Left kidney (tissue), 8 donors: ENCODE measurements around the gene MEGF9. TPM values are rescaled to one million over a fixed set of nuclear protein-coding genes. Genes with fewer than 3 reads are reported as not detected.
"Not testable (repeated sequence)": the region's sequence is repeated elsewhere in the genome, so short reads cannot be mapped to it uniquely, and the experiment has no call there.

Experiments used
- DNase-seq: peaks from one replicate; pipeline ENCODE4 v3.0.0-alpha.2; 2013
- long read RNA-seq, 8 donors: transcript quantifications; one replicate each; lab custom pipeline, GENCODE V29; 2026
- polyA plus RNA-seq: library from polyadenylated mRNA; unstranded; fragments of 120-200 nt; gene quantifications from one replicate; pipeline ENCODE4 v1.2.1, GENCODE V29; 2013; ENCODE audit not compliant: insufficient read length

The MEGF9 gene
- 19.4 TPM for polyA plus RNA-seq
- long read RNA-seq, donor 1, full-length matches to known transcripts = 4 of 4 reads
- long read RNA-seq, donor 1, partial matches to known transcripts = 0 of 4 reads
- long read RNA-seq, donor 1, other reads (novel, unspliced or antisense) = 0 of 4 reads
- long read RNA-seq, donor 2, full-length matches to known transcripts = 4 of 4 reads
- long read RNA-seq, donor 2, partial matches to known transcripts = 0 of 4 reads
- long read RNA-seq, donor 2, other reads (novel, unspliced or antisense) = 0 of 4 reads
- long read RNA-seq, donor 3, full-length matches to known transcripts = 2 of 2 reads
- long read RNA-seq, donor 3, partial matches to known transcripts = 0 of 2 reads
- long read RNA-seq, donor 3, other reads (novel, unspliced or antisense) = 0 of 2 reads
- long read RNA-seq, donor 4, full-length matches to known transcripts = 1 of 1 reads
- long read RNA-seq, donor 4, partial matches to known transcripts = 0 of 1 reads
- long read RNA-seq, donor 4, other reads (novel, unspliced or antisense) = 0 of 1 reads
- long read RNA-seq, donor 5, full-length matches to known transcripts = 4 of 4 reads
- long read RNA-seq, donor 5, partial matches to known transcripts = 0 of 4 reads
- long read RNA-seq, donor 5, other reads (novel, unspliced or antisense) = 0 of 4 reads
- long read RNA-seq, donor 6, full-length matches to known transcripts = 4 of 4 reads
- long read RNA-seq, donor 6, partial matches to known transcripts = 0 of 4 reads
- long read RNA-seq, donor 6, other reads (novel, unspliced or antisense) = 0 of 4 reads
- long read RNA-seq, donor 7, full-length matches to known transcripts = 6 of 6 reads
- long read RNA-seq, donor 7, partial matches to known transcripts = 0 of 6 reads
- long read RNA-seq, donor 7, other reads (novel, unspliced or antisense) = 0 of 6 reads
- long read RNA-seq, donor 8, full-length matches to known transcripts = 3 of 3 reads
- long read RNA-seq, donor 8, partial matches to known transcripts = 0 of 3 reads
- long read RNA-seq, donor 8, other reads (novel, unspliced or antisense) = 0 of 3 reads

DNA sequence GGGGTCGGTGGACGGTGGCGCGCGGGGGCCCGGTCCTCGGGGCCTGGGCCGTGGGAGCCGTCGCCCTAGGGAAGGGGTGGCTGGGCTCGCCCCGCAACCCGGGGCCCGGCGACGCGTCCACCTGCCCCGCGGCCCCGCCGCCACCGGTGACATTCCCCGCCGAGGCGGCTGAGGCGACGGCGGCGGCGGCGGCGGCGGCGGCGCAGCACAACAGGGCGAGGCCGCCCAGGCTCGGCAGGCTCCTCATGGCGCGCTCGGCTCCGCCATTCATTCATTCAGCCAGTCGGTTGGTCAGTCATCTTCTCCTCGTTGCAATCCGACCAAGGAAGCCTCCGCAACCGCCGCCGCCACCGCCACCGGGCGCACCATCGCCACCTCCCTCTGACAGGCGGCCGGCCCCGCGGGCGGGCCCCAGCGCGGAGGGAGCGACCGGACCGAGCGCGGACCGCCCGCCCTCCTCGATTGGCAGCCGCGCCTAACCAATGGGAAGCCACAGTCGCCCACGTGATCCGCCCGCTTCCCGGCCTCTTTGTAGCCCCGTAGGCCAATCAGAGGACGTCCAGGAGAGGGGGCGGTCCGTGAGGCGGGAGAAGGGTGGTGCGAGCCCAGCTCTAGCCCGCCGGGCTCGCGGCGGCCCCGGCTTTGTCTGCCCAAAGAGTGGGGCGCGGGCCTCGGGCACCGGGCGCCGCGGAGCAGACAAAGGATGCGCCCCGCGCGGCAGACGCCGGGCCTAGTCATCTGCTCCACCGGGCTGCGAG, at the start of gene MEGF9:
TSS of gene MEGF9 (minus strand) at position 383 of the 758 bp plus-strand sequence. CDS start at position 271, 112 bp downstream.
- peak; percentile 97 for DNase-seq

DNA sequence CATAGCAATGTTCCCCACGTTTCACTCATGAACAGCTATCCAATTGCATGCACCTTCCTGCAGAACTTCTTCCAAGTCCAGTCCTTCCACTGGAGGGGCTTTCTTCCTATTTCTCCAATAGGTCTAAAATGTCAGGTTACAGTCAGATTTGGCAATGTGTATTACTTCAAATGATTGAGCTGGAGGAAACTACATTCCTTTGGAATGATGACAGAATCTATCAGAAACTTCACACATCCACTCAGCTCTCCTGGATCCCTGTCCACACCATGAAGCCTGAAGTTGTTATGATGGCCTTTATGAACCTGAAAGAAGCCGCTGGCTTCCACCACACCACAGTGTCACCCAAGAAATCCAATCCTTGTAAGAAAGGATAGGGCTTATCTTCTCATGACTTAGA, 46.7 kb upstream of the MEGF9 start:
- no peak for DNase-seq

DNA sequence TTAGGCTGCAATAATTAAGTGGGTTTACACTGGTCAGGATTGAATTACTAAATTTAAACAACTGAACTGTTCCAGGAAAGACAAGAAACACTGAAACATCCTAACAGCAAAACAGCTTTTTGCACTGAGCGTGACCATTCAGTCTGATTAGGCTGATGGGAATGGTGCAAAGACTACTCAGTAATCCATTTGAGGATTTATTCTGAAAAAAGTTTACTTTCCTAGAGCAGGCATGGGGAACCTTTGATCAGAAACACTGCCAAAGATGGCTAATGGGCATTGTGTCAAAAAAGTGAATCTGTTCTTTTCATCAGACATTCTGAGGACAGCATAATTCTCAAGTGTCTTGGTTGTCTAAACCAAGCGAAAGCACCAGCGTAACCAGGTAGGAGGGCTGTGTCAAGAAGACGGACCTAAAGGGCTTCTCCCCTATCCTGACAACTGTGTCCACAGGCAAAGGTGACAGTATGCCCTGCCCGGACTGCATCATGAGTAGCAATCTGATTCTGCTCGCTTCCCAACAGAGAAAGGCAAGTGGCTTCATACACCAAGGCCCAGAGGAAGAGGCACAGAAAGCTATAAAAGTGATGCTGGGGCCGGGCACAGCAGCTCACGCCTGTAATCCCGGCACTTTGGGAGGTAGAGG, 45.6 kb upstream of the MEGF9 start:
- no peak for DNase-seq

DNA sequence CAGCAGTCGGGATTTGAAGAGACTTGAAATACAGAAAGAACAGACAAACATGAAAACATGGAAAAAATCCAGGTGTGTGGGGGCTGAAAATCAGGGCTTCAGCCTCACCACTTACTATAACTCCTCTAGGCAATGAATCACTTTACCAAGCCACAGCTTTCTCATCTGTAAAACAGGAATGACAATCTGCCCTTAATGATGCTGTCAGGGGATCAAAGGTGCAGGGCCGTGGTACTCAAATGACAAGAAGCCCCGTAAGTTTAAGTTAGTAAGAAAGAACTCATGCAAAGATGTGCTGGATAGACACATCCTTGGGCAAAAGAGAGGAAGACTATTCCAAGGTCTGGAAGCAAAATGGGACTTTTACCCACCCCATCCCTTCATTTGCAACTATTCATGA, 44.3 kb upstream of the MEGF9 start:
- DNase-seq = no peak

DNA sequence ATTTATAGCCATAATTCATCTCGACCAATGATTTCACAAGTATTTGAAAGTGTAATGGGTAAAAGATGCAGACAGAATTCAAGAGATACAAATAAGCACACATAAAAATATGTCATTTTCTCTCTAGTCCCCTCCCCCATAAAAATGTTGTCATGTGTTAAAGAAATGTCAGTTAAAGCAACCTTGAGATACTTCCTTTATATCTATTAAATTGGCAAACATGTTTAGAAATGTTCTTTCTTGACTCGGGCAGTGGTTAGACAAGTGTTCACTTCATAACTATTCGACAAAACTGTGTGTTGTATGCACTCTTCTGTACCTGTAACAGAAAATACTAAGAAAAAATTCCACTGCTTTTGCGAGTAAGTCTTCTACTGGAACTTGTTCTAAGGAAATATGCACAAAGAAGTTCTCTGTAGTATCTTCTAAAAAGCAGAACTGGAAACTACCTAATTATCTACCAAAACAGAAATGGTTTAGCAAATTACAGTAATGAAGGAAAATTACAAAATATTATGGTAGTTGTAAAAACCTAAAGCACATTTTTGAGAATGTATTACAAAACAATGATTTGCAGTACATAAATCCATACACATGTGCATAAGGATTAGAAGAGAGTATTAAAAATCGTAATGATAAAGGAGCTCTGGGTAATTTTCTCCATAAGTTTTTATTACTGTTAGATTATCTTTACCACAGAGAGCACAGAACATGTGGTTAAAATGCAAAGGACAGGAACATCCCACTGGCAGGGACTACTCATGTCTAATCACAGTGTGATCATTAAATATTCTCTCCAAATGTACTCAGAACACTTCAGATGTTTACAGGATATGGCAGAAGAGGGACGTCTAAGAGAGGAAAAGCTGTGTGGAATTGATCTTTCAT, 43.0 kb upstream of the MEGF9 start:
- DNase-seq = no peak

DNA sequence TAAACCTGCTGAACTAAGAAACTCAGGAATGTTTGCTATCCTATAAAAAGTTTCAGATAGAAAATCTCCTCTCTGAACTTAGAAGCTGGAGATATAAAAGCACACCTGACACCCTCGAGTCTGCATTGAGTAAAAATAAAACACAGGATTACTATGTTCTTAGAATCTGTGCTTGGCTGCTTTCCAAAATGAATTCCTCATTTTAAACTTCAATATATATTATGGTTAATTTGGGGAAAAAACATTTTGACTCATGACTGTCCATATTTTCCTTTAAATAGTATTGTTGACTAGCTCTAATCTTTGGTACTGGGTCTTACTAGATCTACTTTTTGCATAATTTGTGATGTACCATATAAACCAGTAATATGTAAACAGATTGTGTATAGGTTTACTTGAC, 42.3 kb upstream of the MEGF9 start:
- DNase-seq = no peak

DNA sequence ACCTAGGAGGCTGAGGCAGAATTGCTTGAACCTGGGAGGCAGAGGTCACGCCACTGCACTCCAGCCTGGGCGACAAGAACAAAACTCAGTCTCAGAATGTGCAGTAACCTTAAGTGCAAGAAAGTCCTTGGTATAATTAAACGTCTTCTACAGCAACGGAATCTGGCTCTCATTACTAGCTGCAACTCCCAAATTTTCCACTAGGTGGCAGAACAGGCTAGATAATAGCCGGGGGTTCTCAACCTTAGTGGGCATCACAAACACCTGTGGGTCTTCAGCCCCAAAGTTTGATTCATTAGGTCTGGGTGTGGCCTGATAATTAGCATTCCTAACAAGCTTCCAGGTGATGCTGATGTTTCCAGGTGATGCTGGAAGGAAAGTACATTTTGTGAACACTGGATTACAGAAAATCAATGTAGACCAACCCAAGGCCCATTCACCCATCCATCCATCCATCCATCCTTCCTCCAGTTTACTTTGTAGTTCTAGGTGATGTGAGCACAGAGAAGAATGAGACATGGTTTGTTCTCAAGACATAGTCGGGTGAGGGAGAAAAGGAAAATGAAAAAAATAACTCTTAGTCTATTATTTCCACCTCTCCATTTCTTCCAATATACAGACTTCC, 41.7 kb upstream of the MEGF9 start:
- DNase-seq = peak; percentile 72

DNA sequence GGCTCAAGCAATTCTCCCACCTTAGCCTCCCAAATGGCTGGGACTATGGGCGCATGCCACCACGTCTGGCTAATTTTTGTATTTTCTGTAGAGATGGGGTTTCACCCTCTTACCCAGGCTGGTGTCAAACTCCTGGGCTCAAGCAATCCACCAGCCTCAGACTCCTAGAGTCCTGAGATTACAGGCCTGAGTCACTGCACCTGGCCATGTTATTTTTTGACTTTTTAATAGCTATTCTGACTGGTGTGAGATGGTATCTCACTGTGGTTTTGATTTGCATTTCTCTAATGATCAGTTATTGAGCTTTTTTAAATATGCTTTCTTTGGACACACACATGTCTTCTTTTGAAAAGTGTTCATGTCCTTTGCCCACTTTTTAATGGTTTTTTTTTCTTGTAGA, 40.8 kb upstream of the MEGF9 start:
- no peak for DNase-seq

DNA sequence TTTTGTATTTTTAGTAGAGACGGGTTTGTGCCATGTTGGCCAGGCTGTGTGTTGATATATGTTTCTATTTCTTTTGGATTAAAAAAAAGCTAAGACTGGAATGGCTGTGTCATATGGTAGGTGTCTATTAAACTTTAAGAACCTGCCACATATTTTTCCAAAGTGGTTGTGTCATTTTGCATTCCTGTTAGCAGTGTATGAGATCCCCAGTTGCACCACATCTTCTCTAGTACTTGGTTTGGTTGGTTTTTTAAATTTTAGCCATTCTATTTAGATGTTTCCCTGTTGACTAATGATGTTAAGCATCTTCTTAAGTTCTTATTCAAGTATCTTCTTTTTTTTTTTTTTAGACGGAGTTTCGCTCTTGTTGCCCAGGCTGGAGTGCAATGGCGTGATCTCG, 36.2 kb upstream of the MEGF9 start:
- DNase-seq = no peak

DNA sequence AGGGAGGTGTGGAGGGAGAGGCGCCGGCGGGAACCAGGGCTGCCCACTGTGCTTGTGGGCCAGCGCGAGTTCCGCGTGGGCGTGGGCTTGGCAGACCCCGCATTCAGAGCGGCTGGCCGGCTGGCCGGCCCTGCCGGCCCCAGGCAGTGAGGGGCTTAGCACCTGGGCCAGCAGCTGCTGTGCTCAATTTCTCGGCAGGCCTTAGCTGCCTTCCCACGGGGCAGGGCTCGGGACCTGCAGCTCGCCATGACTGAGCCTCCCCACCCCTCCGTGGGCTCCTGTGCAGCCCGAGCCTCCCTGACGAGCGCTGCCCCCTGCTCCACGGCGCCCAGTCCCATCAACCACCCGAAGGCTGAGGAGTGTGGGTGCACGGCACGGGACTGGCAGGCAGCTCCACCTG, 32.1 kb upstream of the MEGF9 start:
- not testable (repeated sequence) for DNase-seq

DNA sequence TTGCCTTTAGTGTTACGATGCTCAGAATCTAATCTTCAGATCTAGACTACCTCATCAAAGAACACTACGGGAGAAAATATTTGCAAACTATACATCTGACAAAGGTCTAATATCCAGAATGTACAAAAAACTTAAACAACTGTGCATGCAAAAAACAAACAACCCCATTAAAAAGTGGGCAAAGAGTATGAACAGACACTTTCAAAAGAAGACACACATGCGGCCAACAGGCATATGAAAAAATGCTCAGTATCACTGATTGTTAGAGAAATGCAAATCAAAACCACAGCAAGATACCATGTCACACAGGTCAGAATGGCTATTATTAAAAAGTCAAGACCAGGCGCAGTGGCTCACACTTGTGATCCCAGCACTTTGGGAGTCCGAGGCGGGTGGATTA, 31.0 kb upstream of the MEGF9 start:
- no peak for DNase-seq

DNA sequence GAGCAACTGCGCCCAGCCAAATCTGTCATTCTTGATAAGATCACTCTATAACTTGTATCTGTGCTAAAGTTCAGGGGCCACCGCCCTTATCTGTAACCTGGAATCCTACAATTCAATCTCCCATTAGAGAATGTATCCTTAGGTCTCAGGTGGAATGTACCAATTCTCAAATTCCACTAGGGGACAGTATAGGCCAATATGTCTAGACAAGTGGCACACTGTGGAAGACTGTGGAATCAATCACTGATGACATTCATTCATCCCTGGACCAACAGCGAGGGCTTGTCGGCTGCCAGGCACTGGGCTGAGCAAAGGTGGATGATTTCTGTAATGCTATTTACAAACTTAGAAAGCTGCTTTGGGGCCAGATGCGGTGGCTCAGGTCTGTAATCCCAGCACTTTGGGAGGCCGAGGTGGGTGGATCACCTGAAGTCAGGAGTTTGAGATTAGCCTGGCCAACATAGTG, 28.7 kb upstream of the MEGF9 start:
- no peak for DNase-seq

DNA sequence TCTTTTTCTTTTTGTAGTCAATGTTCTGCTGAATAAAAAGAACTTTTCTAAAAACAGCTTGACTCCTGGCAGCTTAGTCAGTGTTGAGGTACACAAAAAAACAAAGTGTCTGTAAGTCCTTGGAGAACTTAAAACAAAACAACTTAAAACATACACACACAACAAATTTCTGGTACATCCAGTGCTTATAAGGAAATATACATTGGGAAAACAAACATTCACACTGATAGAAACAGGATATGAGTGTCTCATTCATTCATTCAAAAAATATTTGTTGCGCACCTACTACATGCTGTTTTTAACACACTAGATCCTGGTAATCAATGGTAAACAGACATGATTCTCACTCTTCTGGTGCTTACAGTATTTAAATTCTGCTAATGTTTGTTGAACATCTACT, 27.4 kb upstream of the MEGF9 start:
- no peak for DNase-seq

DNA sequence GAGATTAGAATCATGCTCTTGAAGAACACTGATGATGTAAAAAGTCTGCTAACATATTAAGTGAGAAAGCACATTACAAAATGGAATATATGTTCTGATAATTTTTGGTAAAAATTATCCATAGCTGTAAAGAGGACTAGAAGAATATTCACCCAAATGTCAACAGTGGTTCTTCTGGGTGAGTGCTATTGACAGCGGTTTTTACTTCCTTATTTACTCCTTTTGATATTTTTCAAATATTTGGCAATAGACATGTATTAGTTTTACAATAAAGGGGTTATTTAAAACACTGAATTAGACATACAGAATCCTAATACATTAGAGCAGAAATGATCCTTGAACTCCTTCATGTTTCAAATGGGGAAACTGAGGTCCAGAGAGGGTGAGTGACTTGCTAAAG, 26.9 kb upstream of the MEGF9 start:
- no peak for DNase-seq

DNA sequence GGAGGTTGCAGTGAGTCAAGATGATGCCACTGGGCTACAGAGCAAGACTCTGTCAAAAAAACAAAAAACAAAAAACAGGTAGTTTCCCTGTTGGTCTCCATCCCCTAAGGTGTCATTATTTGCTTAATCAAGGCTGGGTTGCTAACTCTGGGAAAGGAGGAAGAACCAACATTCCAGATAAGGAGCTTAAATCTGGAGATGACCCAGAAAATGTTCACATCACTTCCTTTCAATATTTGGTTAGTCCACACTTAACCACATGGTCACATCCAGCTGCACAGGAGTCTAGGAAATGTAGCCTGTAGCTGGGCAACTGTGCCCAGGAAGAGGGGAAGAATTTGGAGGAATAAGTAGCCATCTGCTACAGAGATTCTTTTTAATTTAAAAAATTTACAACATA, 25.9 kb upstream of the MEGF9 start:
- DNase-seq = no peak

DNA sequence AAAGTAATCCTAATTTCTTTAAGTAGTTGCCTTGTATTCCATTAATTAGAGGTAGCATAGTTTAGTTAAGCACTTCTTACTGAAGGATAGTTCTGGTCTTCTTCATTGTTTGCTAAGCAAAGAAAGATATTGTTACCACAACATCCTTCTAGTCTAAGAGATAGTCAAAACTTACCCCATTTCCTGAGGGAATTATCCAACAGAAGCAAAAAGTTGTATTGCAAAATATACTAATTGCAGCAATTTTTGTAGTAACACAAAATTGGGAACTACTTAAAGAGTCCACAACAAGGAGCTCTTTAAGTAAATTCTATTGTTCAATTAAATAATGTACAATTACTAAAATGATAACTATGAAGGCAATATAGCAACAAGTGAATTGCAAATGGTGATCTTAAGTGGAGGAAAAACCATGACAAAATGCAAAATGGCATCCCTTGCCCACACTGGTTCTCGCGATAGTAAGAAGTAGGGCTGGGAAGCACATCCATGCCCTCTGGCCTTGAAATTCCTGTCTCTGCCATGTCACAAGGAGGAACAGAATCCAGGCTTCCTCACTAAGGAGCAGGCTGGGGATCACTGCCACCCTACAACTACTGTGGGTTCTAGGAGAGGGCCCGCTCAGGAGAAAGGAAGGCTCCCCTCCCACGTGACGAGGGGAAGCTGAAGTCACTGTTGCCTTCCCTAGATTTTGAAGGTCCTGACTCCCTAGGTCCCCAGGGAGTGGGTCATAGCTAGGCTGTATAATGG, 23.3 kb upstream of the MEGF9 start:
- no peak for DNase-seq

DNA sequence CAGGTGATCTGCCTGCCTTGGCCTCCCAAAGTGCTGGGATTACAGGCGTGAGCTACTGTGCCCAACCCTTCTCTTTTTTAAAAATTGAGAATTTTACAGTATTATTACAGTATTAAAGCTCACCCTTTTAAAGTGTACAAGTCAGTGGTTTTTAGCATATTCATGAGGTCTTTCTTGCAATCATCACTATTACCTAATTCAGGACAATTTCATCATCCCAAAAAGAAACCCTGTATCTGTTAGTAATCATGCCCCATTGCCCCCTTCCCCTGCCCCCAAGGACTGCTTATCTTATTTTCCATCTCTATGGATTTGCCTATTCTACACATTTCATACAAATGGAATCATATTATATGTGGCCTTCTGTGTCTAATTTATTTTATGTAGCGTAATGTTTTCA, 22.6 kb upstream of the MEGF9 start:
- no peak for DNase-seq

DNA sequence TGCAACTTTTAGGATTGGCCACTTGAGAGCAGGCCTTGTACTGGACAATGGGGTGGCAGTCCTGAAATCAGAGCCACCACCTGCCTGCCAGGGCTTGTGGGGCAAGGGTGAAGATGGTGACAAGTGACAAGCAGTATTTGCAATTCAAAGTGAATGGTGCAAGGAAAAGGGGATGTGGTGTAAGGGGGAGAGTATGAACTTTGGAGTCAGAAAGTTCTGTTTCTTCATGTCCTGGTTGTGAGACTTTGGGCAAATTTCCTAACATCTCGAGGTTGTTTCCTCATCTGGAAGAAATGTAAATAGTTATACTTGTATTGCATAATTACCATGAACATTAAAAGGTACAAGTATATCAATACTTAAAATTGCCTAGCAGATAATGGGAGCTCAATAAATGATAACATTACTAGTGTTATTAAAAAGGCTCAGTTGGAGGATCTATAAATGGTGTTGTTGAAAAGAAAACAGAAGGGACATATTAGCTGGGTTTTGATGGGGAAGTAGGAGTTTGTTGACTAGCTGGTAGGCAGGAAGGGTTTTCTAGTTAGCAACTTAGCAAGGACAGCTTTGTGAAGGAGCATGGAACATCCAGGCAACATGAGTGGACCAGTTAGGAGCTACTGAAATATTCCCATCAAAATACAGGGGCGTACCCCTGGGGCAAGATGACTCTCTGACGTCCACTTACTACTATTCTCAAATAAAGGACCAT, 21.3 kb upstream of the MEGF9 start:
- DNase-seq = no peak
